HG03521 (cell line): Measurements from ENCODE around the gene ABO.
"Not testable (repeated sequence)": the region's sequence is repeated elsewhere in the genome, so short reads cannot be mapped to it uniquely, and the experiment has no call there.

ENCODE experiments used
- ATAC-seq: cut with Tn5 transposase; IDR thresholded peaks from one replicate; pipeline ENCODE4 v1.9.1; 2021; ENCODE audit warnings: mild to moderate bottlenecking, moderate library complexity; ENCODE audit not compliant: unreplicated experiment

Gene ABO

GRCh38 chr9:133205996-133206931 is 68.7 kb downstream of the ABO start:
- ATAC-seq, result no peak

- not testable (repeated sequence) for ATAC-seq
Measured at GRCh38 chr9:133205481-133205887, 69.5 kb downstream of the ABO start.
